MM.1S (cell line): ENCODE data around the gene NFYB.

Experiments
- CTCF ChIP-seq: fragments of 300-600 bp; sonication (generic); IDR thresholded peaks from 2 replicates; pipeline ENCODE4 v1.5.1; 2016; ENCODE audit warnings: antibody characterized with exemption, low read length, mixed read lengths
- EZH2 ChIP-seq: fragments of 300-600 bp; sonication (generic); optimal IDR thresholded peaks from 2 replicates; pipeline ENCODE3; 2017; ENCODE audit warnings: low read depth, mild to moderate bottlenecking, antibody characterized with exemption, low read length, mixed read lengths

GRCh38 chr12:104177663-104178501 is 39.9 kb upstream of the NFYB start:
- TF ChIP-seq CTCF (no peak), EZH2 (no peak)
